Sigmoid colon (tissue), 3 donors: ENCODE measurements around the gene TXNRD3.

ENCODE experiments used
- CTCF ChIP-seq, 4 experiments: fragments of 450-650 bp in 3 of 4; fragments of 200-600 bp in 1 of 4; IDR thresholded peaks; one replicate each; pipeline ENCODE4 v1.5.1; 2016 to 2019; ENCODE audit warnings: antibody characterized with exemption in 4 of 4, mild to moderate bottlenecking in 3 of 4, moderate library complexity in 2 of 4
- POLR2A ChIP-seq, 2 donors: fragments of 450-650 bp; IDR thresholded peaks; one replicate each; pipeline ENCODE4 v1.6.1; 2016; ENCODE audit warnings: antibody characterized with exemption in 2 of 2, mild to moderate bottlenecking in 2 of 2, moderate library complexity in 2 of 2

GRCh38 chr3:126656371-126657134 is 1.6 kb upstream of the TXNRD3 start:
- no peak for TF ChIP-seq CTCF (IDR thresholded peaks at IDR 0.05)
- no peak for TF ChIP-seq POLR2A (IDR thresholded peaks at IDR 0.05)
